Choroid plexus epithelial cell (primary cell): ENCODE results near the gene HM13.
A peak's percentile ranks its signal among the peaks of the same experiment; 100 is the strongest.

Experiments
- DNase-seq: peaks from one replicate; pipeline ENCODE4 v3.0.0-alpha.2; 2010; ENCODE audit warnings: low read depth
- H3K4me3 ChIP-seq: 2 replicates; pipeline ENCODE4 v1.5.1; 2011; ENCODE audit warnings: low read depth, mild to moderate bottlenecking, control low read depth, low read length, moderate library complexity
- CTCF ChIP-seq: conservative IDR thresholded peaks from 2 replicates; pipeline ENCODE4 v1.5.1; 2011; ENCODE audit warnings: low read depth, mild to moderate bottlenecking, control low read depth, inconsistent platforms, low read length, moderate library complexity

Gene HM13

GRCh38 chr20:31568773-31569162 lies 54.5 kb downstream of the HM13 start:
- H3K4me3 ChIP-seq: no peak overlapping the region
- TF ChIP-seq CTCF: no peak
- no peak for DNase-seq

- DNase-seq: peak; percentile 53
- peak; percentile 84 for TF ChIP-seq CTCF
- H3K4me3 ChIP-seq: no peak overlapping the region
These were observed 55.1 kb downstream of the HM13 start for GRCh38 chr20:31569163-31570020.

GRCh38 chr20:31570021-31570463 lies 55.8 kb downstream of the HM13 start:
- no peak for DNase-seq
- H3K4me3 ChIP-seq: no peak overlapping the region
- no peak for TF ChIP-seq CTCF

GRCh38 chr20:31570735-31571617 lies 56.7 kb downstream of the HM13 start:
- H3K4me3 ChIP-seq: no peak overlapping the region
- DNase-seq: no peak
- no peak for TF ChIP-seq CTCF

GRCh38 chr20:31572042-31572700 lies 57.9 kb downstream of the HM13 start:
- DNase-seq: no peak
- peak overlapping the region; percentile 40 for H3K4me3 ChIP-seq
- no peak for TF ChIP-seq CTCF

- peak; percentile 99 for DNase-seq
- TF ChIP-seq CTCF: no peak
- H3K4me3 ChIP-seq: peak overlapping the region; percentile 53
These were observed 58.7 kb downstream of the HM13 start for GRCh38 chr20:31572701-31573554.
